Activated naive CD8-positive, alpha-beta T cell treated with anti-CD3 and anti-CD28 coated beads for 36 hours (primary cell): Measurements from ENCODE around the gene PTGS2. TPM values are rescaled to one million over a fixed set of nuclear protein-coding genes. Genes with fewer than 3 reads are reported as not detected.
A peak's percentile ranks its signal among the peaks of the same experiment; 100 is the strongest.

Experiments
- DNase-seq: peaks from one replicate; pipeline ENCODE4 v3.0.0; 2021
- H3K27ac Mint-ChIP-seq: one replicate; pipeline ENCODE4 v1.8.0; 2022; ENCODE audit warnings: mild to moderate bottlenecking, moderate library complexity, mixed read lengths
- H3K27me3 Mint-ChIP-seq: one replicate; pipeline ENCODE4 v1.8.0; 2022; ENCODE audit warnings: mild to moderate bottlenecking, mixed read lengths
- H3K36me3 Mint-ChIP-seq: one replicate; pipeline ENCODE4 v1.8.0; 2021; ENCODE audit warnings: mild to moderate bottlenecking, mixed read lengths
- H3K4me1 Mint-ChIP-seq: one replicate; pipeline ENCODE4 v1.8.0; 2021; ENCODE audit warnings: mixed read lengths
- H3K4me3 Mint-ChIP-seq: one replicate; pipeline ENCODE4 v1.8.0; 2022; ENCODE audit warnings: mild to moderate bottlenecking, moderate library complexity, mixed read lengths
- H3K9me3 Mint-ChIP-seq: one replicate; pipeline ENCODE4 v1.8.0; 2022; ENCODE audit warnings: mixed read lengths
- total RNA-seq, 2 experiments: library from RNA; stranded (reverse); gene quantifications; one replicate each; pipeline ENCODE4 v1.2.3, GENCODE V29; 2021

Gene PTGS2
- under 1 TPM; 0.18 to 0.21 TPM for total RNA-seq

- Mint-ChIP-seq H3K27me3 (peaks cover 69% of the 10 kb centered on the region), H3K27ac (peak within 1 kb of the TSS; percentile 69)
These were observed at the start of gene PTGS2 for GRCh38 chr1:186680245-186681061. PTGS2 (minus strand) TSS chr1:186680423; CDS start chr1:186680290, 133 bp downstream.

GRCh38 chr1:186722711-186723309 lies 42.6 kb upstream of the PTGS2 start:
- H3K4me3 Mint-ChIP-seq: no peak overlapping the region
- peaks cover 15% of the 10 kb centered on the region for H3K9me3 Mint-ChIP-seq
- no peak overlapping the region for H3K27ac Mint-ChIP-seq
- peaks cover 5% of the 10 kb centered on the region for H3K27me3 Mint-ChIP-seq
- DNase-seq: no peak
- H3K36me3 Mint-ChIP-seq: no peaks in the 10 kb centered on the region
- H3K4me1 Mint-ChIP-seq: no peaks in the 10 kb centered on the region

More at GRCh38 chr1:186680245-186681061, at the start of gene PTGS2:
- Mint-ChIP-seq H3K4me1 (peaks cover 17% of the 10 kb centered on the region), H3K4me3 (peak within 1 kb of the TSS; percentile 81), H3K36me3 (no peaks in the 10 kb centered on the region), H3K9me3 (no peaks in the 10 kb centered on the region)
- peak; percentile 73 for DNase-seq

- Mint-ChIP-seq H3K27me3 (peaks cover 8% of the 10 kb centered on the region), H3K36me3 (no peaks in the 10 kb centered on the region), H3K4me3 (no peak overlapping the region), H3K27ac (no peak overlapping the region), H3K4me1 (no peaks in the 10 kb centered on the region), H3K9me3 (no peaks in the 10 kb centered on the region)
- DNase-seq: no peak
These were observed 37.1 kb upstream of the PTGS2 start for GRCh38 chr1:186717286-186717685.

DNA sequence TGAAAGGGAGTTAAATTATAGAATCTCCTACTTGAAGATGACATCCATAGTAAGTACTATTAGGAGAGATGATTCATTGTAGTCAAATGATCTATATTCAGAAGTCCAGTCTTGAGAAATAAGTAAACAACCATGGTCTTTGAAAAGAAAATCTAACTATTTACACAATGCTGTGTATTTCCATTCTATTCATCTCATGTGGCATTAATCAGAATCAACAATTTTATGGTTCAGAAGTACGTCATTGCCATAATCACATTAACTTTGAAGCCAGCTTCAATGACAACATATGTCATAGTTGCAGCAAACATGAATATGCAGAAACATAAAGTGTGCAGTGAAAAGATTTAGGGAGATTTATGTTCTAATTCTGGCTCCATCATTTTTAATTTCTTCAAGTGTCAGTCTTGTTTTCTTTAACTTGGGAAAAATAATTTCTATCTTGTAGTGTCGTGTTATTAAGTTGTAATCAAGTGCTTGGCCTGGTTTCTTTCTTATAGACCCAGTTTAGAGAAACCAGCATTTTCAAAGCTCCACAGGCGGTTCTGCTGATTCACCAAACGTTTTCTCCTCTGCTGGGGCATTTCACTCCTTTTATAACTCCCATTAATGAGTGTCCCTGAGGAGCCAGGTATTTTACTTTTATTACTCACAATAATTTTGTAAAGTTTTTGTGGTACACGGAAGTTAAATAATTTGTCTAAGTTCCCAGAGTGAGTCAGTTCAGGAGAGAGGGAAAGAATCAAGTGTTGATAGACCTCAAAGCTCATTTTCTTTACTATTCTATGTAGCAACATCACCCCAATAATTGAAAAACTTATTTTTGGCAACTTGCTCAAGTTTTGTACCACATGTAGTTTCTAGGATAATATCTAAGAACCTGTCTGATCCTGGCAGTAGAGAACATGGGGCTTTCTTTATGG lies 35.9 kb upstream of the PTGS2 start:
- Mint-ChIP-seq H3K4me1 (no peaks in the 10 kb centered on the region), H3K27me3 (peaks cover 8% of the 10 kb centered on the region), H3K27ac (no peak overlapping the region), H3K9me3 (no peaks in the 10 kb centered on the region), H3K4me3 (no peak overlapping the region), H3K36me3 (no peaks in the 10 kb centered on the region)
- no peak for DNase-seq

- H3K27me3 Mint-ChIP-seq: no peaks in the 10 kb centered on the region
- H3K4me1 Mint-ChIP-seq: no peaks in the 10 kb centered on the region
- H3K9me3 Mint-ChIP-seq: no peaks in the 10 kb centered on the region
- DNase-seq: no peak
- no peak overlapping the region for H3K4me3 Mint-ChIP-seq
- no peaks in the 10 kb centered on the region for H3K36me3 Mint-ChIP-seq
- no peak overlapping the region for H3K27ac Mint-ChIP-seq
These were observed 30.5 kb upstream of the PTGS2 start for GRCh38 chr1:186710696-186711095.

- Mint-ChIP-seq H3K4me1 (no peaks in the 10 kb centered on the region), H3K27ac (no peak overlapping the region), H3K36me3 (no peaks in the 10 kb centered on the region), H3K27me3 (no peaks in the 10 kb centered on the region), H3K4me3 (no peak overlapping the region), H3K9me3 (no peaks in the 10 kb centered on the region)
- no peak for DNase-seq
These were observed 28.5 kb upstream of the PTGS2 start for GRCh38 chr1:186708694-186709097.

DNA sequence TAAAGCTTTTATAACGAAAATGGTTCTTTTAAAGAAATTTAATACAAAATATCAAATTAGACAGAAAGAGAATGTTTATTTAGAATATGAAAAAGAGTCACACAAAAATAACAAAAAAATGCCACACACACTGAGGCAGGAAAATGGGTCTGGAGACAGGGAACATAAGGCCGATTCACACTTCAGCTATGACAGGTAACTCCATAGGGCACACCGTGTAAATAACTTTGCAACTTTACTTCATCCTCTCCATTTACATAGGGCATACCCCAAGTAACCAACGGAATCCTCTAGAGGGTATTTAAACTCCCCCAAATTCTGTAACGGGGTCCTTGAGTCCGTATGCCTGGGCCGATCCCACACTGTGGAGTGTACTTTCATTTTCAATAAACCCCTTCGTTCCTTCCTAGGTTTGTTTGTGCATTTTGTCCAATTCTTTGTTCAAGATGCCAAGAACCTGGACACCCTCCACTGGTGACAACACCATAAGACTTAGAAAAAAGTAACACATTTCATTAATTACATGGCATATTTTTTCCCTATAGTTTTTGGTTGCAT lies 23.1 kb upstream of the PTGS2 start:
- no peak for DNase-seq
- Mint-ChIP-seq H3K27me3 (no peaks in the 10 kb centered on the region), H3K9me3 (no peaks in the 10 kb centered on the region), H3K36me3 (no peaks in the 10 kb centered on the region), H3K4me3 (no peak overlapping the region), H3K27ac (no peak overlapping the region), H3K4me1 (peaks cover 1% of the 10 kb centered on the region)

DNA sequence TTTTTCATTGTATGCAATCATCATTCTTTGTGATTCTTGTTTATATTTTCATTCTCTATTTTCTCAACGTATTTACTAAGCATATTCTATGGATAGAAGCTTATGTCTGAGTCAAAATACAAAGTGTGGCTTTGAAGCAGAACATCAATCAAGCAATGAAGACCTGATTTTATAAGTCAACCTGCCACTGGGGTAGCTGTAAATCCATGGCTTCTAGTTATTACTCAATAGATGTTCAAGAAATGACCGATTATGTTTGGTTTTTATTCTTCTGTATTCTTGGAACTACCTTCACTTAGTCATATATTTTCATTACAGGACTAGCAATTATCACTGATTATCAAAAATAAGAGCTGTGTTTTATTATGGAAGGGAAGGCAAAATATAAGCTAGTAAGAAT lies 20.5 kb upstream of the PTGS2 start:
- H3K4me1 Mint-ChIP-seq: peaks cover 1% of the 10 kb centered on the region
- H3K9me3 Mint-ChIP-seq: no peaks in the 10 kb centered on the region
- H3K27me3 Mint-ChIP-seq: no peaks in the 10 kb centered on the region
- H3K27ac Mint-ChIP-seq: no peak overlapping the region
- no peak overlapping the region for H3K4me3 Mint-ChIP-seq
- no peak for DNase-seq
- no peaks in the 10 kb centered on the region for H3K36me3 Mint-ChIP-seq

DNA sequence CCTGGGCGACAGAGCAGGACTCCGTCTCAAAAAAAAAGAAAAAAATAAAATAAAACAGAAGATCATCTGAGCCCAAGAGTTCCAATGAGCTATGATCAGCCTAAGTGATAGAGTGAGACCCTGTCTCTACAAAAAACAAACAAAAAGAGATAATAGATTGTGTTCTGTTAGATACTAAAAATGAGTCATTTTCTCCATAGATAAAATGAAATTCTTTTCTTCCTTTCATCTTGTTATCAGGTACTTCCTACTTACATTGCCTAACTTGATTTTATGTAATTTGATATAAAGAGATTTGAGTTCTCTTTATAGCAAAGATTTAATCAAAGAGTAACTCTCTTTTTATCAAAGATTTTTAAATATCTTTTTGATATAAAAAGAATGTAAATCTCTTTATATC lies 19.3 kb upstream of the PTGS2 start:
- Mint-ChIP-seq H3K4me1 (peaks cover 1% of the 10 kb centered on the region), H3K4me3 (no peak overlapping the region), H3K9me3 (no peaks in the 10 kb centered on the region), H3K27ac (no peak overlapping the region), H3K36me3 (no peaks in the 10 kb centered on the region), H3K27me3 (no peaks in the 10 kb centered on the region)
- DNase-seq: no peak

DNA sequence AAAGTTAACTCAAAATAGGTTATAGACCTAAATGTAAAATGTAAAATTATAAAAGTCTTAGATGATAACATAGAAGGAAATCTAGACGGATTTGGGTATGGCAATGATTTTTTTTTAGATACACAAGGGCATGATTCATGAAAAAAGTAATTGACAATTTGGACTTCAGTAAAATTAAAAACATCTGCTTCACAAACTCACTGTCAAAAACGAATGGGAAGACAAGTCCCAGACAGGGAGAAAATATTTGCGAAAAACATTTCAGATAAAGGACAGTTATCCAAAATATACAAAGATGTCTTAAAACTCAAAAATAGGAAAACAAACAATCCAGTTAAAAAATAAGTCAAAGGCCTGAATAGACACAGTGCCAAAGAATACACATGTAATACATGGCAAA lies 9.7 kb upstream of the PTGS2 start:
- Mint-ChIP-seq H3K27me3 (peaks cover 19% of the 10 kb centered on the region), H3K9me3 (peaks cover 4% of the 10 kb centered on the region), H3K4me3 (no peak overlapping the region), H3K27ac (no peak overlapping the region), H3K36me3 (no peaks in the 10 kb centered on the region), H3K4me1 (no peaks in the 10 kb centered on the region)
- DNase-seq: no peak

DNA sequence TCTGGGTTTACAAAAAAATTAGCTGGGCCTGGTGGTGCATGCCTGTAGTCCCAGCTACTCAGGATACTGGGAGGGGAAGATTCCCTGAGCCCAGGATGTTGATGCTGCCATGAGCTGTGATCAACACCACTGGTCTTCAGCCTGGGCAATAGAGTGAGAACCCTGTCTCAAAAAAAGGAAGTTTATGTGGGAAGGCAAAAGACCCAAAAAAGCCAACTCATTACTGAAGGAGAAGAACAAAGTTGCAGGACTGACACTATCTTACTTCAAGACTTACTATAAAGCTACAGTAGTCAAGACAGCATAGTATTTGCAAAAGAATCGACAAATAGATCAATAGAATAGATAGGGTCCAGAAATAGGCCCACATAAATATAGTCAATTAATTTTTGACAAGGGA lies 9.2 kb upstream of the PTGS2 start:
- Mint-ChIP-seq H3K9me3 (peaks cover 4% of the 10 kb centered on the region), H3K4me1 (no peaks in the 10 kb centered on the region), H3K4me3 (no peak overlapping the region), H3K27ac (no peak overlapping the region), H3K27me3 (peaks cover 23% of the 10 kb centered on the region), H3K36me3 (no peaks in the 10 kb centered on the region)
- DNase-seq: no peak

DNA sequence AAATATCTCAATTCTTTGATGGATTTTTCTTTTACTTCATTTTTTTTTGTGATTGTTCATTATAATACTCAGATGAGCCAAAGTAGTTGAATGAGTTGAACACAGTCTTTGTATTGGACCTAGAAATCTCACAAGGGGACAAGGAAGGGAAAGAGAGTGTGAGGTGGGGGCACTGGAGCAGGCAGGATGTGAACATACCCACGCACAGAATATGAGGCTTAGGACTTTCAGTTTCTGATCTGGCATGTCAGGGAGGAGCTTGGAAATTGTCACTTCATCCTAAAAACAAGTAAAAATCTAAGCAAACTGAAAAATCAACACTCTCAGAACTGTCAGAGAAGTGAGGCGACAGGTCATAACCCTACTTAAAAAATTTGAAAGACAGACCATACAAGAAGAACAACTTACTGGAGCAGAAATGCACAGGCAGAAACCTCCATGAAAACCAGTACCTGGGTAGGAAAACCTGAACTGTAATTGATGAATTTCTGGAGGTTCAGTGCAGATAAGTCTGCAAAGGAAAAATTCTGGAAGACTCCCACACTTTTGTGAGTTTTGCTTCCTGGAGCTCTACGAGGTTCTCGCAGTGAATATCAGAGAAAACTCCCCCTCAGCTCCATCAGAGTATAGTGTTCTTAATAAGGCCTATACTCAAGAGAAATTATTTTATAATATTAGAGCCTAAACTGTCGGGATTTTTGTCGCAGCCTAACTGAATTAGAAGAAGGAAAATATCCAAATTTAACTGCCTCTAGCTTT lies 3.6 kb upstream of the PTGS2 start:
- peaks cover 17% of the 10 kb centered on the region for H3K4me1 Mint-ChIP-seq
- no peak overlapping the region for H3K4me3 Mint-ChIP-seq
- DNase-seq: no peak
- H3K27ac Mint-ChIP-seq: no peak overlapping the region
- H3K9me3 Mint-ChIP-seq: peaks cover 4% of the 10 kb centered on the region
- H3K27me3 Mint-ChIP-seq: peaks cover 66% of the 10 kb centered on the region
- no peaks in the 10 kb centered on the region for H3K36me3 Mint-ChIP-seq

- Mint-ChIP-seq H3K27ac (no peak overlapping the region), H3K36me3 (no peaks in the 10 kb centered on the region), H3K4me3 (no peak overlapping the region), H3K9me3 (peaks cover 4% of the 10 kb centered on the region), H3K27me3 (peaks cover 74% of the 10 kb centered on the region), H3K4me1 (peaks cover 17% of the 10 kb centered on the region)
- no peak for DNase-seq
These were observed 2.5 kb upstream of the PTGS2 start for GRCh38 chr1:186682736-186683135.

DNA sequence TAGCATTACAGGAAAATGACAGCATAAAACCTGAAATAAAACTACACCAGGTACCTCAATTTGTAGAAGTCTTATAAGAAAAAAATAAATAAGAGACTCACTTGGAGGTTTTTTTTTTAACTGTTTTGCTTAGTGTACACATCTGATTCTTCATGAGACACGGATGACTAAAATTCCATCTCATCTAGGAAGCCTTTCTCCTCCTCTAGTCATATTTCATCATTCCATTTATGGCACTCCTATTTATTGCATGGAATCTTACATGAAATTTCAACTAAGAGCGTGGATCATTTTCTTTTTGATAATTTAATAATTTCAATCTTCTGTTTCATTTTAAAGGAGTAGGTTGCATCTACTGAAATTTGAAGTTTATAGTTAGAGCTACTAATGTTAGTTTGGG lies 1.6 kb upstream of the PTGS2 start:
- H3K36me3 Mint-ChIP-seq: no peaks in the 10 kb centered on the region
- H3K4me3 Mint-ChIP-seq: no peak overlapping the region
- no peak for DNase-seq
- peaks cover 72% of the 10 kb centered on the region for H3K27me3 Mint-ChIP-seq
- H3K4me1 Mint-ChIP-seq: peaks cover 17% of the 10 kb centered on the region
- H3K9me3 Mint-ChIP-seq: peaks cover under 1% of the 10 kb centered on the region
- no peak overlapping the region for H3K27ac Mint-ChIP-seq
